ENCODE data around the gene LRMDA.

The LRMDA gene

DNA sequence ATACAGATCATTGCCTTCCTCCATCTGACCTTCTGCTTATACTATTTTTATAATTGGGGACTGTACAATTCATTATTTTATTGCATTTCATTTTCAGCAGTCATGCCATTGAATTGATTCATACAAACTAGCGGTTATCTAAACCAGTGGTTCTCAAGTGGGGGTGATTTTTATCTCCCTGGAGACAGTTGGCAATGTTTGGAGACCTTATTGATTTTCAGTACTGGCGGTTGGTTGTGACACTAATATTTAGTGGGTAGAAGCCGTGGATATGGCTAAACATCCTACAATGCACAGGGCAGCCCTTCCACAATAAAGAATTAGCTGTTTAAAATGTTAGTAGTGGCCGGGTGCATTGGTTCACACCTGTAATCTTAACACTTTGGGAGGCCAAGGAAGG, 765.9 kb downstream of the LRMDA start:
- no peak for DNase-seq

DNA sequence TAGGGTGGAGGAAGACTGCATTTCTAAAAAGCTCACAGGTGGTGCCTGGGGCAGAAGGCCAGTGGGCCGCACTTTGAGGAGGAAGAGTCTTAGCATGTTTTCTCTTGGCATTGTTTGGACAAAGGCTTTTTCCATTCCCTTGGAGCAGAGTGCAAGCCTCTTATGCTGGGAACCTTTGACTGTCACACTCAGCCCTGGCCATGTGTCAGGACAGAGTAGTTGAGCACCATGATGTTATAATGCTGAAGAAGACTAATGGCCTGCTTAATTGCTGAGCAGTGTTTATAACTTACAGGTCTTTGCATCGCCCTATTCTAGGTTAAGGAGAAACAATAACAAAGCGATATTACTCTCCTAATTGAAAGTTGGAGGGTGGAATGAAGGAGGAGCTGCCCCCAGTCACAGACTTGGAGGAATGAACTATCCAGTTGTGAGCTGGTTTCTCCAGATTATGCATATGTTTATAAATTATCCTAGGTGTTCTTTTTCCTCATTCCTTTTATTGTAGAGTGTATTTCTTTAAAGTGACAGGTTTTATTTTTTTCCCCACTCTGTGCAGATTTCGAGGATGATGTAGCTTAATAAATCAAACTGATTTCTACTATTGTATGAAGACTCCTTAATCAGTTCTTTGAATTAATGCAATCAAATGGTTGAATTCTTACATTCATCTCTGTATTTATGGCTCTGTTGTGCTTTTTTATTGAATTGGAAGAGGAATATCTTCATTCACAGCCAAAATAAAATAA, 767.0 kb downstream of the LRMDA start:
- no peak for DNase-seq

GRCh38 chr10:76201962-76202361, 770.5 kb downstream of the LRMDA start:
- no peak for DNase-seq

DNA sequence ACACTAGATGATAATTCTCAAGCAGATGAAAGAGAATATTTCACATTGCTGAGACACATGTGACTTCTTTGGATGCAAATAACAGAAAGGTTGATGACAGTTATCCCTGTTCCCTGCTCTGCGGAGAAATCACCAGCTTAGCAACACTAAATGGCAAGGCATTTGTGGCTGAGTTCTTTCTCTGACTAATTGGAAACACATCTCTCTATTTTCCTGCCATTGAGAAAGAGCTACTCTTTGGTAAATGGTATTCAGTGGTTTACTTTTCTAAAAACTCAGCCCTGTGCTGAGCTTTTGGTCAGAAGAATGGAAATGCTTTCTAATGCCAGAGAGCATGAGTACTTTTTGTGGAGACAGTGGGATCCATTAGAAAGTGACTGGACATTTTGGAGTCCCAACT, 771.4 kb downstream of the LRMDA start:
- no peak for DNase-seq

DNA sequence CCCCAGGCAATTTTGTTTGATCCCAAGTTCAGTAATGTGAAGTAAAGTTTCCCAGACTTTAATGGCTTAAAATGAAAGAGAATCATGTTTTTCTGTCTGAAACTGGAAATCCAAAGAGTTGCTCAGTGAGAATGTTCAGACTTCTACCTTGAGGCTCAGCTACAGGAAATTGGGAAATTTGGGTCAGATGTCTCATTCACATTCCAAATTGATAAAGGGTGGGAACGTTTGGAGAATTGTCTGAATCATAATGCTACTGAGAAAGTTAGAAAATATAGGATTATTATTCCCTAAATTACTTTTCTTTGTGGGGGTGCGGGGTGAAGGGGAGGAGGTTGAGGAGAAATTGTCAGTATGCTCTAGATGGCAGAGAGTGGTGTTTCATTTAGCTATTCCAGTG, 773.9 kb downstream of the LRMDA start:
- no peak for DNase-seq

GRCh38 chr10:76206797-76207352, 775.5 kb downstream of the LRMDA start:
- DNase-seq: no peak

DNA sequence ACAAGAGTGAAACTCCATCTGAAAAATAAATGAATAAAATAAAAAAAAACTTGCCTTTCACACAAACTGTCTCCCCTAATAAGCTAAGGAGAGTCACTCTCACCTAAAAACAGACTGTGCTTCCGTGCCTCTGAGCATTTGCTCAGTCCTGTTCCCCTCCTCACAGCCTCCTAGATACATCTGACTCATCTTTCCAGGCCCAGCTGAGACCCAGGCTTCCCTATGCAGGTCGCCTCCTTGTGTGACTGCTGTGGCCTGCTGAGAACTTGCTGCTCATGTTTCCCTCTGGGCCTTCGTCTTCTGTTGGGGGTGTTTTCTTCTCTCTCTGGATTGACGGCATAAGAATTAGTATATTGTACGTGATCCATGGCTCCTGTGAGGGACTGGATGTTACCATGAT, 777.7 kb downstream of the LRMDA start:
- DNase-seq: no peak

- no peak for DNase-seq
Observed at GRCh38 chr10:76210211-76210610, 778.8 kb downstream of the LRMDA start.

GRCh38 chr10:76211691-76212090, 780.3 kb downstream of the LRMDA start:
- DNase-seq: no peak

- no peak for DNase-seq
Observed at GRCh38 chr10:76213876-76214275, 782.5 kb downstream of the LRMDA start.

GRCh38 chr10:76218035-76218434, 786.6 kb downstream of the LRMDA start:
- no peak for DNase-seq

DNA sequence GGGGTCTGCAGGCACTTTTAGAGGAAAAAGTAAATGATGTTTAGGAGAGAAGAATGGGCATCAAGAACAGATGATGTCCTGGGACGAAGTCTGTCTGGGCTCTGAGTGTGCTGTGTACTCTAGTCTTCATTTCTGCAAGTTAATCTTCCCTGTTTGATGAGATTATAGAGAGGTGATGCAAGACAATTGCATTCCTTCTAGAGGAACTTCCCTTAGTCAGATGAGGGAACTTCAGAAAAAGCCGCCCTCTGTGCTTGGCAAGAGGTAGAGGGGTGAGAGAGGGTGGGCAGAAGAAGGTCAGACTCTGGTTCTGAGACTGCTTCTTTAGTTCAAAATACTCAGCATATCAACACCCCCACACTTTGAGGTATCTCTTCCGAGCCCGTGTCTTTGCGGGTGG, 797.9 kb downstream of the LRMDA start:
- no peak for DNase-seq

- DNase-seq: no peak
Observed at GRCh38 chr10:76230921-76231285, 799.5 kb downstream of the LRMDA start.

DNA sequence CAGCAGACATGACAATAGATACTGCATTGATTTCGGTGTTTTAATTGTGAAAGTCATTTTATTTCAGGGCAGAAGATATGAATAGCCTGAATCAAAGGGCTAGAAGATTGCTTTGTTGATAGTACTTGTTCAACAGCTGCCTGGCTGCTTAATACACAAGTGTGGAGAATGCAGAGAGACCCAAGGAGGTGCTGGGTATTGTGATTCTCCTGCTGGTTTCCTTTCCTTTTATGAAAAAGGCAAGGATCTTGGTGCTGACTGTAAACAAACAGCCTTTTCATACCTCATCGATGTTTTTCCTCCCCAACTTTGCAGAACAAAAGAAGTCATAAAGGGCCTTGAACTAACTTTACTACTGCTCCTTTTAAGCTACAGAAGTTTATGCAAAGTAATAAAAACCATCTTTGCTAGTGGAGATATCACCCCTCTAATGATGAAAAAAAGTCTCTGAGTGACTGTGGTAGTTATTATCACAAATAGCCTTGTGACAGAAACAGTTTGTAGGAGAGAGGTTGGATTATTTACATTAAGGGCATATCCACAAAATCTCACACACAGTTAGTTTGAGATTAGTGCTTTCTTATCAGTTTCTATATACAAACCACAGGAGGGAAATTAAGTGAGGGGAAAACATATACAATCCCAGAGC, 800.0 kb downstream of the LRMDA start:
- DNase-seq: no peak

- DNase-seq: no peak
Observed at GRCh38 chr10:76234499-76235226, 803.2 kb downstream of the LRMDA start.

DNA sequence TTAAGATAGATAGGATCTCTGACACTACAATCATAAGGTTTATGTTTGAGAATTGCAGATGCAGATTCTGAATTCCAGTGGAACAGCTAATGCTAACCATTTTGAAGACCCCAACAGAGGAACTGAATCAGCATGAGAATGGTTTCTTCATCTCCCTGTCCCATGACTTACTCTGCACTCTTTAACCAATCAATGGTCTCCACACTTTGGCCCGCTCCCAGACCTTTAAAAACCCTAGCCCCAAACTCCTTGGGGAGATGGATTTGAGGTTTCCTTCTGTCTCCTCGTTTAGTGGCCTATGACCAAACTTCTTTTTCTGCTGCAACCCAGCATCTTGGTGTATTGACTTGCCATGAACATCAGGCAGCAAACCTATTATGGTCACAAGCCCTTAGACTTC, 804.9 kb downstream of the LRMDA start:
- DNase-seq: no peak

DNA sequence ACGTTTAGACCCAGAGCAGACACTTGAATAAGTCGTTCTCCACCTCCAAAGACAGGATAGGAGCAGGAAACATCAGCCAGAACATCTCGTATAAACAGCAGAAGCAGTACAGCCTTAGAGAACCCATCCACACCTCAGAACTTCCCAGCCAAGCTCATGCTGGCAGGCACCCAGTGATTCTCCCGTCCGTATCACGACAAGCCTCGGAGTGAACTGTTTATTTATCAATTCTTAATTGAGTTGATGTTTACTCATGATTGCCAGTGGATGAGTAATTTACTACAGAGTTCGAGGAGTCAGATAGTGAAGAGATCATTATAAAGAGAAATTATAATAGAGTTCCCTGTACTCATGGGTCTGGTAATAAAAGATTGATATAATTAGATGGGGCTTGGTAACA, 811.5 kb downstream of the LRMDA start:
- DNase-seq: no peak

DNA sequence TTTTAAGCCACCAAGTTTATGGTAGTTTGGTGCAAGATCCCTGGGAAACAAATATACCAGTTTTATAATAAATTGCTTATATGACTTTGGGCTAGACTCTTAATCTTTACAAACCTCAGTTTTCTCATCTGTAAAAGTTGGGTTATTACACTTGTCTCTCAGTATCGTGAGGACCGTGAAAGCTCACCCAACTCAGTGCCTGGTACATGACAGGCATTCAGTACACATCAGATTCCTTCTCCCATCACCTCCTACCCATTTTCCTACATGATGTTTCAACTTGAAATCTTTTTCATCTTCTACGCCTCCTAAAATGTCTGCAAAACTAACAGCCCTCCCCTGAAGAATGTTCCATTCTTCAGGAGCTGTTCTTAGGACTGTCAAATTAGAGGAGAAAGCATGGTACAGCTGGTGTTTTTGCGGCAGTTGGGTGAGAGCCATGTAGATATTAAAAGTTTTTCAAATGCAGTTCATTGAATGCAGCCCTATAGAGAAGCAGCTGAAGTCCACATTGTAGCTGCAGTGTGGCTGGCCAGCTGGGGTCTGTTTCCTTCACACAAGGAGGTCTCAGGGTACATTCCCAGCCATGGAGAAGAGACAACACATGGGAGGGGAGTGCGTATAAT, 812.8 kb downstream of the LRMDA start:
- DNase-seq: no peak

- DNase-seq: no peak
Observed at GRCh38 chr10:76245951-76246495, 814.6 kb downstream of the LRMDA start.

DNA sequence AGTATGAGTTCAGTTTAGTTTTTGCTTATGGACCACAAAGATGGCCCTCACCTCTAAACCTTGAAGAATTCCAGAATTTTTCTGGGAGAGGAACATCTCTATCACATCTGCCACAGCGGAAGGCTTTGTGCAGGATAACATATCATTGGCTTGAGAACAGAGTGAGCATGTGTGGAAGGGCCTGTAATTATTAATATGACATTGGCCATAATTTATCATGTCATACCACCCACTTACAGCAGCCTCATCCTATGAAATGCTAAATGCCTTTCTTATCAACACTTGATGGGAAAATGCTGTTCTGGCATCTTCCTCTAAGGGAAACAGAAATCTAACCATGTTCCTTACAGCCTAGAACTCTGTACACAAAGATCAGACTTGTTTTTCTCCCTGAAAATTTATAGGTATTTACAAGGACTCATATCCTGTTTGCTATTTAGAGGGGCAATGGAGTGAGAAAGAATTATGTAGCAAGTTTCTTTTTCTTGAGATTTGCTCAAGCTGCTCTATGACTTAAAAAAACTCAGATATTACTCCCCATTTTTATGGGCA, 817.3 kb downstream of the LRMDA start:
- no peak for DNase-seq

DNA sequence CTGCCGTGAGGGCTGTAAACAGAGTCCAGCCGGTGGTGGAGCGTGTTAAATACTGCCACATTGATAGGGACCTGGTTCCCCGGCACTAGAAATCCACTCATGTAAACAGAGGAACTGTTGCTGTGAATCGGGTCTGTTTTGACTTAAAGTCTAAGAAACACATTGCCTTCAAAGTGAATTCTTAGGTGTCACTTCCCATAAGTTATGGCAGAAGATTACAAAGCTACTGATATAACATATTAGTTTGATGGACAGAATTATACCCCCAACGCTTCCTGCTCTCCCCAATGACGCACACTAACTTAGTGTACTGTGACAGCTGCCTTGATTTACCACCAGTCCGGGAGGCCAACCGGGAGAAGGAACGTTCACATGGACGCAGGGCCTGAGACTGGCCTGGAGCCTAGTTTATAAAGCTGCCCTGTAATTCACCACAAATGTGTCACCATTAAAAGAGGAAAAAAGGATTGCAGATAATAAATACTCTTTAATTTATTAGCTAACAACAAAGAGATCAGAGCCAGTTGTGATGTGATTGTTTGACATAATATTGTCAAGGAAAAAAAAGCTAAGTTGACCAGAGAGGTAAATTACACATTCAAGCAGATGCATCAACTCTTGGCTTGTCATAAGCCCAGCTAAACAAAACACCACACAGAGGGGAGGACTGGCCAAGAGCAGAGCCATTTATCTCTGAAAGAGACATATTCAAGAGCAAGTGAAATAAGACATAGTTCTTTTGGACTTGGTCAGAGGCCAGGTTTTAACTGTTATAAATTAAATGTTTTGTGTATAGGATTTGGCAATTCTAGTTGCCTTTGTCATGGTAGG, 820.6 kb downstream of the LRMDA start:
- DNase-seq: no peak

- DNase-seq: peak; percentile 2
Observed at GRCh38 chr10:76252733-76253132, 821.3 kb downstream of the LRMDA start.
